ENCODE results near the gene BMPR1B.
"Not testable (repeated sequence)": the region's sequence is repeated elsewhere in the genome, so short reads cannot be mapped to it uniquely, and the experiment has no call there.

Gene BMPR1B

DNA sequence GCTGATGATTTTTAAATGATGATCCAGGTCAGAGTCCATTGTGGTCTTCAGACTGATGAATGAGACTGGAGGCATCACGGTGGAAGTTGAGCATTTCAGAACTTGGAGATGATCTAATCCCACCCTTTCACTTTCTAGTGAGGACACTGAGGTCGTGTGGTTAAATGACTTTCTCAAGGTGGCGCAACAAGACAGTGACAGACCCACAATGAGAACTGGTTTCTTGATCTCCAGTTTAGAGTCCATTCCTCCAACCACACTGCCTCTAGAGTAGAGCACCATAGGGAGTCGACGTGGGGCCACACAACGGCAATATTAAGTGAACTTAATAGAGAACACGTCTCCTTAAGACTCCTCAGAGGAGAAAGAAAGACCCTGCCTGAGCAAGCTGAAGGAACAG, 410.1 kb downstream of the BMPR1B start:
- TF ChIP-seq, protein P1, sequence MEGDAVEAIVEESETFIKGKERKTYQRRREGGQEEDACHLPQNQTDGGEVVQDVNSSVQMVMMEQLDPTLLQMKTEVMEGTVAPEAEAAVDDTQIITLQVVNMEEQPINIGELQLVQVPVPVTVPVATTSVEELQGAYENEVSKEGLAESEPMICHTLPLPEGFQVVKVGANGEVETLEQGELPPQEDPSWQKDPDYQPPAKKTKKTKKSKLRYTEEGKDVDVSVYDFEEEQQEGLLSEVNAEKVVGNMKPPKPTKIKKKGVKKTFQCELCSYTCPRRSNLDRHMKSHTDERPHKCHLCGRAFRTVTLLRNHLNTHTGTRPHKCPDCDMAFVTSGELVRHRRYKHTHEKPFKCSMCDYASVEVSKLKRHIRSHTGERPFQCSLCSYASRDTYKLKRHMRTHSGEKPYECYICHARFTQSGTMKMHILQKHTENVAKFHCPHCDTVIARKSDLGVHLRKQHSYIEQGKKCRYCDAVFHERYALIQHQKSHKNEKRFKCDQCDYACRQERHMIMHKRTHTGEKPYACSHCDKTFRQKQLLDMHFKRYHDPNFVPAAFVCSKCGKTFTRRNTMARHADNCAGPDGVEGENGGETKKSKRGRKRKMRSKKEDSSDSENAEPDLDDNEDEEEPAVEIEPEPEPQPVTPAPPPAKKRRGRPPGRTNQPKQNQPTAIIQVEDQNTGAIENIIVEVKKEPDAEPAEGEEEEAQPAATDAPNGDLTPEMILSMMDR (IDR thresholded peaks at IDR 0.05; ENCODE audit: insufficient read depth, low read length): no peak
- TF ChIP-seq GABPA (IDR thresholded peaks at IDR 0.05; ENCODE audit: low read depth) (no peak), POLR2AphosphoS5 (IDR thresholded peaks at IDR 0.05; ENCODE audit: low read depth) (no peak), SPI1 (IDR thresholded peaks at IDR 0.05; ENCODE audit: borderline replicate concordance, low read depth) (no peak)
- TF ChIP-seq, protein P2, sequence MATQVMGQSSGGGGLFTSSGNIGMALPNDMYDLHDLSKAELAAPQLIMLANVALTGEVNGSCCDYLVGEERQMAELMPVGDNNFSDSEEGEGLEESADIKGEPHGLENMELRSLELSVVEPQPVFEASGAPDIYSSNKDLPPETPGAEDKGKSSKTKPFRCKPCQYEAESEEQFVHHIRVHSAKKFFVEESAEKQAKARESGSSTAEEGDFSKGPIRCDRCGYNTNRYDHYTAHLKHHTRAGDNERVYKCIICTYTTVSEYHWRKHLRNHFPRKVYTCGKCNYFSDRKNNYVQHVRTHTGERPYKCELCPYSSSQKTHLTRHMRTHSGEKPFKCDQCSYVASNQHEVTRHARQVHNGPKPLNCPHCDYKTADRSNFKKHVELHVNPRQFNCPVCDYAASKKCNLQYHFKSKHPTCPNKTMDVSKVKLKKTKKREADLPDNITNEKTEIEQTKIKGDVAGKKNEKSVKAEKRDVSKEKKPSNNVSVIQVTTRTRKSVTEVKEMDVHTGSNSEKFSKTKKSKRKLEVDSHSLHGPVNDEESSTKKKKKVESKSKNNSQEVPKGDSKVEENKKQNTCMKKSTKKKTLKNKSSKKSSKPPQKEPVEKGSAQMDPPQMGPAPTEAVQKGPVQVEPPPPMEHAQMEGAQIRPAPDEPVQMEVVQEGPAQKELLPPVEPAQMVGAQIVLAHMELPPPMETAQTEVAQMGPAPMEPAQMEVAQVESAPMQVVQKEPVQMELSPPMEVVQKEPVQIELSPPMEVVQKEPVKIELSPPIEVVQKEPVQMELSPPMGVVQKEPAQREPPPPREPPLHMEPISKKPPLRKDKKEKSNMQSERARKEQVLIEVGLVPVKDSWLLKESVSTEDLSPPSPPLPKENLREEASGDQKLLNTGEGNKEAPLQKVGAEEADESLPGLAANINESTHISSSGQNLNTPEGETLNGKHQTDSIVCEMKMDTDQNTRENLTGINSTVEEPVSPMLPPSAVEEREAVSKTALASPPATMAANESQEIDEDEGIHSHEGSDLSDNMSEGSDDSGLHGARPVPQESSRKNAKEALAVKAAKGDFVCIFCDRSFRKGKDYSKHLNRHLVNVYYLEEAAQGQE (IDR thresholded peaks at IDR 0.05; ENCODE audit: insufficient replicate concordance, low read depth): no peak
- Histone ChIP-seq H3K27me3 (ENCODE audit: insufficient read depth, poor library complexity, severe bottlenecking) (no peaks in the 10 kb centered on the region), H3K27ac (replicated peaks) (no peak overlapping the region), H3K4me3 (replicated peaks; ENCODE audit: insufficient read depth, low read length) (no peak overlapping the region)
- no peak for DNase-seq (ENCODE audit: low read depth in 1 of 2, low spot score in 1 of 2)

DNA sequence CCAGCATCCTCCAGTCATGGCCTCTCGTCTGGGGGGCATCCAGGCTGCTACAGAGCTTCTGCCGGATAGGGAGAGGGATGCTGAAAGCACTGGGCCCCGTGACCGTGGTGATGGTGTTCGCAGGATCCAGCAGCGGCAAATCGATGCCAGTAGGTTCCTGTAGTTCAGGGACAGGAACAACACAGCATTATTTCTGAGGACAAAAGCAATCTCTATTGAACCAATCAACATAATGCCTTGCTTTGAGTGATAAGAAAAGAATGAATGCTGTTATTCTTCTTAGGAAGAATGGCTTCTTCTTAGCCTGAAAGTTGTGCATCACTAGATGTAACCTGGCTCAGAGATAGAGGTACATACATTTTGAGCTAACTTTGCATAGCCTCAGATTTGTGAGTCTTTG, 412.4 kb downstream of the BMPR1B start:
- no peak for DNase-seq (ENCODE audit: low read depth in 1 of 2, low spot score in 1 of 2)
- TF ChIP-seq, protein P2 (IDR thresholded peaks at IDR 0.05; ENCODE audit: insufficient replicate concordance, low read depth): no peak
- TF ChIP-seq SPI1 (IDR thresholded peaks at IDR 0.05; ENCODE audit: borderline replicate concordance, low read depth) (no peak), GABPA (IDR thresholded peaks at IDR 0.05; ENCODE audit: low read depth) (no peak), POLR2AphosphoS5 (IDR thresholded peaks at IDR 0.05; ENCODE audit: low read depth) (no peak)
- TF ChIP-seq, protein P1 (IDR thresholded peaks at IDR 0.05; ENCODE audit: insufficient read depth, low read length): no peak
- Histone ChIP-seq H3K4me3 (replicated peaks; ENCODE audit: insufficient read depth, low read length) (no peak overlapping the region), H3K27me3 (ENCODE audit: insufficient read depth, poor library complexity, severe bottlenecking) (no peaks in the 10 kb centered on the region), H3K27ac (replicated peaks) (no peak overlapping the region)

DNA sequence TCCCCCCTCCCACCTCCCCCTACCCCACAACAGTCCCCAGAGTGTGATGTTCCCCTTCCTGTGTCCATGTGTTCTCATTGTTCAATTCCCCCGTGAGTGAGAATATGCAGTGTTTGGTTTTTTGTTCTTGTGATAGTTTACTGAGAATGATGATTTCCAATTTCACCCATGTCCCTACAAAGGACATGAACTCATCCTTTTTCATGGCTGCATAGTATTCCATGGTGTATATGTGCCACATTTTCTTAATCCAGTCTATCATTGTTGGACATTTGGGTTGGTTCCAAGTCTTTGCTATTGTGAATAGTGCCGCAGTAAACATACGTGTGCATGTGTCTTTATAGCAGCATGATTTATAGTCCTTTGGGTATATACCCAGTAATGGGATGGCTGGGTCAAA, 413.6 kb downstream of the BMPR1B start:
- H3K4me3 ChIP-seq (replicated peaks; ENCODE audit: insufficient read depth, low read length); H3K27me3 ChIP-seq (ENCODE audit: insufficient read depth, poor library complexity, severe bottlenecking); DNase-seq (ENCODE audit: low read depth in 1 of 2, low spot score in 1 of 2); H3K27ac ChIP-seq (replicated peaks): not testable (repeated sequence)

DNA sequence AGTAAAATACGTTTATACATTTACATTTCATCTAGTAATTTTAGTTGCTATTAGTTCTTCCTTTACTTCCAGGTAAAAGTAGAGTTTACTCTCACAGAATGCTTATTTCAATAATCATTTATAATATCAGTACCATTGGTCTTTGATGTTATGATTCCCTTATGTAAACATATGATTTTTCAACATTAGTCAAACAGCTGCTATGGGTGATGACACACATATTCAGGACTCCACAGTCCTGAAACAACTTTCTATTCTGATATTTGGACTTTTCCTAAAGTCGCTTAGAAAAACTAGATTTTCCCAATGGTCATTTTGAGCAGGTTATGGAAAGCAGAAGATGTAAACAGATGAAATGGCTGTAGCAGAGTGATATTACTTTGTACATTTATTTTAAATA, 421.2 kb downstream of the BMPR1B start:
- no peak overlapping the region for H3K27ac ChIP-seq (replicated peaks)
- TF ChIP-seq POLR2AphosphoS5 (IDR thresholded peaks at IDR 0.05; ENCODE audit: low read depth) (no peak), GABPA (IDR thresholded peaks at IDR 0.05; ENCODE audit: low read depth) (no peak), SPI1 (IDR thresholded peaks at IDR 0.05; ENCODE audit: borderline replicate concordance, low read depth) (no peak)
- TF ChIP-seq, protein P2 (IDR thresholded peaks at IDR 0.05; ENCODE audit: insufficient replicate concordance, low read depth): no peak
- TF ChIP-seq, protein P1 (IDR thresholded peaks at IDR 0.05; ENCODE audit: insufficient read depth, low read length): no peak
- no peak overlapping the region for H3K4me3 ChIP-seq (replicated peaks; ENCODE audit: insufficient read depth, low read length)
- no peaks in the 10 kb centered on the region for H3K27me3 ChIP-seq (ENCODE audit: insufficient read depth, poor library complexity, severe bottlenecking)
- DNase-seq (ENCODE audit: low read depth in 1 of 2, low spot score in 1 of 2): no peak

All from HL-60 (cell line).